Measurements from ENCODE around the gene PRSS8.

DNA sequence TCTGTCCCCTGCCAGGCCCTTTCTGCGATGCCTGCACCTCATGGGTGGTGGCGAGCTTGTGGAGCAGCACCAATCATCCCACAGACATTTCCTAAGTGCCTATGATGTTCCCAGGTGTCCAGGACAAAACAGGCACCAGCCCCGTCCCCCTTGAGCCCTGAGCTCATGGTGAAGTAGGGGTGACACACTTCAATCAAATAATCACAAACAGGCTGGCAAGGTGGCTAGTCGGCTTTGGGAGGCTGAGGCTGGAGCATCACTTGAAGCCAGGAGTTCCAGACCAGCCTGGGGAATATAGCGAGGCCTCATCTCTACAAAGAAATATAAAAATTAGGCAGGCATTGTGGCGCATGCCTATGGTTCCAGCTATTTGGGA is 748 bp upstream of the PRSS8 start:
- no peak for TF ChIP-seq EZH2 (IDR thresholded peaks at IDR 0.05; ENCODE audit: low read length, missing control alignments)
- TF ChIP-seq, protein P1, sequence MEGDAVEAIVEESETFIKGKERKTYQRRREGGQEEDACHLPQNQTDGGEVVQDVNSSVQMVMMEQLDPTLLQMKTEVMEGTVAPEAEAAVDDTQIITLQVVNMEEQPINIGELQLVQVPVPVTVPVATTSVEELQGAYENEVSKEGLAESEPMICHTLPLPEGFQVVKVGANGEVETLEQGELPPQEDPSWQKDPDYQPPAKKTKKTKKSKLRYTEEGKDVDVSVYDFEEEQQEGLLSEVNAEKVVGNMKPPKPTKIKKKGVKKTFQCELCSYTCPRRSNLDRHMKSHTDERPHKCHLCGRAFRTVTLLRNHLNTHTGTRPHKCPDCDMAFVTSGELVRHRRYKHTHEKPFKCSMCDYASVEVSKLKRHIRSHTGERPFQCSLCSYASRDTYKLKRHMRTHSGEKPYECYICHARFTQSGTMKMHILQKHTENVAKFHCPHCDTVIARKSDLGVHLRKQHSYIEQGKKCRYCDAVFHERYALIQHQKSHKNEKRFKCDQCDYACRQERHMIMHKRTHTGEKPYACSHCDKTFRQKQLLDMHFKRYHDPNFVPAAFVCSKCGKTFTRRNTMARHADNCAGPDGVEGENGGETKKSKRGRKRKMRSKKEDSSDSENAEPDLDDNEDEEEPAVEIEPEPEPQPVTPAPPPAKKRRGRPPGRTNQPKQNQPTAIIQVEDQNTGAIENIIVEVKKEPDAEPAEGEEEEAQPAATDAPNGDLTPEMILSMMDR (conservative IDR thresholded peaks at IDR 0.05 in 1 of 2, IDR thresholded peaks at IDR 0.05 in 1 of 2; ENCODE audit: low read depth in 1 of 2, low read length in 2 of 2): no peak

Data from fibroblast of lung (primary cell).